ENCODE measurements around the gene IL12B.

- TF ChIP-seq, protein P1, sequence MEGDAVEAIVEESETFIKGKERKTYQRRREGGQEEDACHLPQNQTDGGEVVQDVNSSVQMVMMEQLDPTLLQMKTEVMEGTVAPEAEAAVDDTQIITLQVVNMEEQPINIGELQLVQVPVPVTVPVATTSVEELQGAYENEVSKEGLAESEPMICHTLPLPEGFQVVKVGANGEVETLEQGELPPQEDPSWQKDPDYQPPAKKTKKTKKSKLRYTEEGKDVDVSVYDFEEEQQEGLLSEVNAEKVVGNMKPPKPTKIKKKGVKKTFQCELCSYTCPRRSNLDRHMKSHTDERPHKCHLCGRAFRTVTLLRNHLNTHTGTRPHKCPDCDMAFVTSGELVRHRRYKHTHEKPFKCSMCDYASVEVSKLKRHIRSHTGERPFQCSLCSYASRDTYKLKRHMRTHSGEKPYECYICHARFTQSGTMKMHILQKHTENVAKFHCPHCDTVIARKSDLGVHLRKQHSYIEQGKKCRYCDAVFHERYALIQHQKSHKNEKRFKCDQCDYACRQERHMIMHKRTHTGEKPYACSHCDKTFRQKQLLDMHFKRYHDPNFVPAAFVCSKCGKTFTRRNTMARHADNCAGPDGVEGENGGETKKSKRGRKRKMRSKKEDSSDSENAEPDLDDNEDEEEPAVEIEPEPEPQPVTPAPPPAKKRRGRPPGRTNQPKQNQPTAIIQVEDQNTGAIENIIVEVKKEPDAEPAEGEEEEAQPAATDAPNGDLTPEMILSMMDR (IDR thresholded peaks at IDR 0.05; ENCODE audit: low read length), result no peak
- no peak for TF ChIP-seq EZH2 (IDR thresholded peaks at IDR 0.05; ENCODE audit: borderline replicate concordance, low read length)
Measured at GRCh38 chr5:159309689-159310433, 20.4 kb downstream of the IL12B start.
